Raji (cell line): Measurements from ENCODE around the gene LARP7.

ENCODE experiments used
- POLR2A ChIP-seq: IDR thresholded peaks from 2 replicates; pipeline ENCODE4 v1.6.1; 2011; ENCODE audit warnings: low read depth, low read length, control low read depth; ENCODE audit not compliant: insufficient read depth

LARP7 gene

GRCh38 chr4:112647785-112648184 is 10.8 kb downstream of the LARP7 start:
- TF ChIP-seq POLR2A: no peak

DNA sequence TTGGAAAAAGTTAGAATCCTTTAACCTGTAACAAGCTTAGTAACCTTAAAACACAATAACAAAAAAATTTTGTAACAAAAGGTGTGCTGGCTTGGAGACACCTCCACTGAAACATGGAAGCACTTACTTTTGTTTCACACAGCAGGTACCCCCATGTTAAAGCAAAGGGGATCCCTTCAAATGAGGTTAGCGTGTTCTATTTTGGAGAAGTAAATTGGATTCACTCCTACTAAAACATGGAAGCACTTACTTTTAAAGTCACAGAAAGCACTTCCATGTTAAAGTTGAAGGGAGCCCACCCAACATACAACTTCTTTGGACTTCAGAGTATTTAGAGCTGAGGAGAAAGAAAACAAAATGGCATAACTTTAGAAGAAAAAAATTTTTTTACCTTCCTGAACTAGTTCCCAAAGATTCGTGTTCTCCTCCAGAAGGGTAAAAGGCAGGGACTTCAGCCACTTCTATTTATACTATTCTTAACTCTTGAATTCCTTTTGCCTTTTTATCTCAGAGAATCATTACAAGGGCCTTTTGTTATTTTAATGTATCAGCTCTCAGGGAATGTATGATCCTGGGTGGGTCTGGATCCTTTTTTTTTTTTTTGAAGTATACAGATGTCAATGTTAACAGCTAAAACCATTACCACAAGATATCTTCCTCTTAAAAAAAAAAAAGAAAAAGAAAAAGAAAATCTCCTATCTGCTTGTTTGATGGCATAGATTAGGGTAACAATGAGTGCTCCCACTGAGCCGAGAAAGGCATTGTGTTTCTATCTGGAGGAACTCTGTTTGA is 11.5 kb downstream of the LARP7 start:
- TF ChIP-seq POLR2A: no peak

GRCh38 chr4:112649055-112649408 is 12.1 kb downstream of the LARP7 start:
- no peak for TF ChIP-seq POLR2A

DNA sequence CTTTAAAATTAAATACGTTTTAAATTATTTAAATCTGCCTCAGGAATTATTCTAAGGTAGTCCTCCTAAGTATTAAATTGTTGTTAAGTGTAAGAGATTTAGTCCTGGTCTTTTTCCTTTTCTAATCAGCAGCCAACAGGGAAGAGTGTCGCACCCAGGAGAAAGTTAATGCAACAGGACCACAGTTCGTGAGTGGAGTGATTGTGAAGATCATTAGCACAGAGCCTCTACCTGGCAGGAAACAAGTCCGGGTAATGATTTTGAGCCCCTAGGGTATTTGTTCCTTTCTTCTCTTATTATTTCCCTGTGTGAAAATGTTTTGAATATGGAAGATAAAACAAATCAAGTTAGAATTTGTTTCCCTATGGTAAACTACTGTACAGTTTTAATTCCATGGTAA is 13.4 kb downstream of the LARP7 start:
- TF ChIP-seq POLR2A: no peak

GRCh38 chr4:112651641-112652040 is 14.7 kb downstream of the LARP7 start:
- TF ChIP-seq POLR2A: no peak

GRCh38 chr4:112652216-112652615 is 15.3 kb downstream of the LARP7 start:
- TF ChIP-seq POLR2A: no peak

GRCh38 chr4:112655270-112655669 is 18.3 kb downstream of the LARP7 start:
- TF ChIP-seq POLR2A: no peak

DNA sequence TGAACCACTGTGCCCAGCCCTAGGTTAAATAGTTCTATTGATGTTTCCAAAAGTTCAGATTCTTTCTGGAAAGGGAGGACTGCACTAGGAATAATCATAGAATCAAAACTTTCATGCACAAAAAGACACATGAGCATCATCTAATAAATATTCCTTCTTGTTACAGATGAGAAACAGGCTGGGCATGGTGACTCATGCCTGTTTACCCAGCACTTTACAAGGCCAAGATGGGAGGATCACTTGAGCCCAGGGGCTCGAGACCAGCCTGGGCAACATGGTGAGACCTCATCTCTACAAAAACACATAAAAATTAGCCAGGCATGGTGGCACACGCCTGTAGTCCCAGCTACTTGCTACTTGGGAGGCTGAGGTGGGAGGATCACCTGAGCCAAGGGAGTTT is 27.7 kb downstream of the LARP7 start:
- no peak for TF ChIP-seq POLR2A

DNA sequence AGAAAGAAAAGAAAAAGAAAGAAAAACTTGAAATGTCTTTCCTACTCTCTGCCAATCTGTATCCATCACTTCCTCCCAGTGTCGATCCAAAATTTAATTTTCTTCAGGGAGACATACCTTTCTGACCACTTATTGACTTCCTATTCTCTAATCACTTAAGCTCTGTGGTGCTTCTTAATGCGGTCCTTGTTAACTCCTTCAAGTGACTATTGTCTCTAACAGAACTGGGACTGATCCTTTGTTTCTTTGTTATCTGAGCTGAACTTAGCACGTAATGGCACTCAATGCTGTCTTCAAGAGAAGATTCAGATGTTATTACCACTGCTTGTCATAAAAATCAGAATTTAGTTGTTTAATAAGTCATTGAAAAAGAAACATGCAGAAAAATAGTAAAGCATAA is 31.2 kb downstream of the LARP7 start:
- no peak for TF ChIP-seq POLR2A

DNA sequence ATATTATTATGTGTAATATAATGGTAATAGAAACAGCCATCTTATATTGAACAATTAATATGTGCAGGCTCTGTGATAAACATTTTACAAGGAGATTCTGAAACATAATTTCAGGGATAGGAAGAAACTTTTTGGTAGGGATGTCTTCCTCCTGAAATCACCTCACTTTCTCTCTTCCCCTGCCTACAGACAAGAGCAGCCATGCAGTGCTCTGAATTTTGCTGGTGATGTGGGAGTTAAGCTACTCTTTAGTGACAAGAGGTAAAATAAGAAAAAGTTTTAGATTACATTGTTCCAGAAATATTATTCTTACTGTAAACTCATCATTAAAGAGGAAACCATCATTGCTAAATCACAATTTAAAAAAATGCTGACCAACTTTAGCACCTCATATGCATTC is 36.1 kb downstream of the LARP7 start:
- TF ChIP-seq POLR2A: no peak

- no peak for TF ChIP-seq POLR2A
Measured at GRCh38 chr4:112673686-112674085, 36.7 kb downstream of the LARP7 start.

GRCh38 chr4:112674376-112674775 is 37.4 kb downstream of the LARP7 start:
- TF ChIP-seq POLR2A: no peak

- no peak for TF ChIP-seq POLR2A
Measured at GRCh38 chr4:112677519-112678091, 40.7 kb downstream of the LARP7 start.

DNA sequence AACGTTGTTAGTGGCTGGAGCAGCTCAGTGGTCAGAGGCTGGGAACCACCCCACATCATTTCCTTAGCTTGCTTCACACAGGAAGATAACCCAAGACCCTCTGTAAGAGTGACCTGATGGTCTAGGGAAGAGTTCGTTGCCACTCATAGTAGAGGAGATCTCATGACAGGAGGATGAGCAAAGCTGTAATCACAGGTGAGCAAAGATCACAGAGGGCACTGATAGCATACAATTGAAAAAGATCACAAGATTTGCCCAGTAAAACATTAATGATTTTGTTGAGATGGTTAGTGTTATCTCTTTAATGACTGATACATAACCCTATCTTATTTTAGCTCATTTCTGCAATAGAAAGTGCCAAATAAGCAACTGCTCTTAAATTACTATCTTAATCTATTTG is 44.1 kb downstream of the LARP7 start:
- no peak for TF ChIP-seq POLR2A

- no peak for TF ChIP-seq POLR2A
Measured at GRCh38 chr4:112693507-112693906, 56.6 kb downstream of the LARP7 start.

GRCh38 chr4:112700679-112701078 is 63.7 kb downstream of the LARP7 start:
- no peak for TF ChIP-seq POLR2A

DNA sequence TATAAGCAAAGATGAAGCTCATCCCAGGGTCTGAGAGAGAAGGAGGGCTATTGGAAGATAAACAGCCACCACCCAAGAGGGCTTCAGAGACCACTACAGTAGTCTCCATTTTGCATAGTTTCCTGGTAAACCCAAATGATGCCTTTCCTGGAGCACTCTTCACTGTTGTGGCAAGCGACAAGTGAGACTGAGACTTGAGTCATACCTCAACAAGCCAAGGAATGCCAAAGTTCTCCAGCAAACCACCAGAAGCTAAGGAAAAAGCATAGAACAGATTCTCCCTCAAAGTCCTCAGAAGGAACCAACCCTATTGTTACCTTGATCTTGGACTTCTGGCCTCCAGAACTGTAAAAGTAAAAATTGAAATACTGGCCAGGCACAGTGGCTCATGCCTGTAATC is 65.9 kb downstream of the LARP7 start:
- no peak for TF ChIP-seq POLR2A
